Breast epithelium (tissue), 3 donors: ENCODE data around the gene WNT1.

Experiments
- CTCF ChIP-seq, 3 donors: fragments of 450-650 bp; IDR thresholded peaks; one replicate each; pipeline ENCODE4 v1.5.1; 2016 to 2017; ENCODE audit warnings: antibody characterized with exemption in 3 of 3, mild to moderate bottlenecking in 3 of 3, moderate library complexity in 3 of 3
- POLR2A ChIP-seq: fragments of 450-650 bp; IDR thresholded peaks from one replicate; pipeline ENCODE4 v1.6.1; 2016; ENCODE audit warnings: antibody characterized with exemption, mild to moderate bottlenecking, moderate library complexity
- POLR2AphosphoS5 ChIP-seq, 3 donors: sonication (generic); formaldehyde crosslinking; IDR thresholded peaks; one replicate each; pipeline ENCODE4 v1.6.1; 2017; ENCODE audit warnings: antibody characterized with exemption in 3 of 3

- TF ChIP-seq POLR2A (no peak), POLR2AphosphoS5 (IDR thresholded peaks at IDR 0.05) (no peak), CTCF (IDR thresholded peaks at IDR 0.05) (no peak)
These were observed 41.0 kb downstream of the WNT1 start for GRCh38 chr12:49019120-49019430.
